K562 (cell line): Measurements from ENCODE around the gene PTPRF. TPM values are rescaled to one million over a fixed set of nuclear protein-coding genes. Genes with fewer than 3 reads are reported as not detected.

ENCODE experiments used
- BCL6 ChIP-seq: fragments of 250-450 bp; sonication (Bioruptor Pico); IDR thresholded peaks from 2 replicates; pipeline ENCODE4 v1.4.0; 2020
- ERF ChIP-seq: fragments of 450-650 bp; formaldehyde crosslinking; IDR thresholded peaks from 2 replicates; pipeline ENCODE4 v1.4.0; 2020; ENCODE audit warnings: mild to moderate bottlenecking, mixed read lengths
- FOXA3 ChIP-seq, 2 experiments: fragments of 450-650 bp in 1 of 2; sonication (generic) in 1 of 2; formaldehyde crosslinking; IDR thresholded peaks in 1 of 2; conservative IDR thresholded peaks in 1 of 2; 2 replicates each; pipeline versions ENCODE4 v1.4.0 to v1.8.0; 2020 to 2022; ENCODE audit warnings: mild to moderate bottlenecking in 2 of 2, missing genetic modification reagents in 1 of 2
- HOXB6 ChIP-seq: fragments of 250-450 bp; sonication (Bioruptor Pico); IDR thresholded peaks from 2 replicates; pipeline ENCODE4 v1.5.1; 2022; ENCODE audit warnings: mild to moderate bottlenecking, borderline replicate concordance
- JUND ChIP-seq, 2 experiments: IDR thresholded peaks; 2 replicates in 1 of 2; 3 replicates in 1 of 2; pipeline ENCODE4 v1.6.1; 2011; ENCODE audit warnings: borderline replicate concordance in 2 of 2, low read depth in 2 of 2, low read length in 2 of 2, improper control_type of control experiment in 1 of 2, missing biosample characterization in 1 of 2, missing genetic modification characterization in 1 of 2, missing genetic modification reagents in 1 of 2
- MYC ChIP-seq, 2 experiments: fragments of 250-450 bp in 1 of 2; sonication (Bioruptor Pico) in 1 of 2; IDR thresholded peaks; 2 replicates each; pipeline versions ENCODE4 v1.5.1 to v1.6.1; 2012 to 2021; ENCODE audit warnings: low read depth in 2 of 2, borderline replicate concordance in 1 of 2, improper control_type of control experiment in 1 of 2, low read length in 1 of 2, mild to moderate bottlenecking in 1 of 2, moderate library complexity in 1 of 2
- NCOR1 ChIP-seq: fragments of 450-650 bp; IDR thresholded peaks from 2 replicates; pipeline ENCODE4 v1.6.1; 2016; ENCODE audit warnings: mild to moderate bottlenecking, moderate library complexity
- OTX1 ChIP-seq: fragments of 450-650 bp; formaldehyde crosslinking; IDR thresholded peaks from 2 replicates; pipeline ENCODE4 v1.4.0; 2022; ENCODE audit warnings: mild to moderate bottlenecking
- PHTF2 ChIP-seq: fragments of 250-450 bp; sonication (Bioruptor Pico); IDR thresholded peaks from 2 replicates; pipeline ENCODE4 v1.5.0; 2021; ENCODE audit warnings: mild to moderate bottlenecking
- POLR2AphosphoS5 ChIP-seq: IDR thresholded peaks from 2 replicates; pipeline ENCODE4 v1.6.1; 2011; ENCODE audit warnings: mild to moderate bottlenecking, low read depth, low read length, moderate library complexity; ENCODE audit not compliant: control insufficient read depth, insufficient read depth
- RAD51 ChIP-seq: fragments of 450-650 bp; IDR thresholded peaks from 2 replicates; pipeline ENCODE4 v1.7.1; 2016; ENCODE audit warnings: low read depth, mild to moderate bottlenecking, borderline replicate concordance
- SMAD4 ChIP-seq: fragments of 250-450 bp; sonication (Bioruptor Pico); conservative IDR thresholded peaks from 2 replicates; pipeline ENCODE4 v1.8.0; 2021; ENCODE audit warnings: inconsistent platforms, mild to moderate bottlenecking, moderate library complexity
- SOX6 ChIP-seq: fragments of 450-650 bp; IDR thresholded peaks from 2 replicates; pipeline ENCODE4 v1.6.1; 2014; ENCODE audit warnings: mild to moderate bottlenecking
- STAT5B ChIP-seq: fragments of 250-450 bp; sonication (Bioruptor Pico); IDR thresholded peaks from 2 replicates; pipeline ENCODE4 v1.8.0; 2021; ENCODE audit warnings: mild to moderate bottlenecking, inconsistent platforms
- TBP ChIP-seq: optimal IDR thresholded peaks from 2 replicates; pipeline ENCODE3; 2011; ENCODE audit warnings: low read depth, low read length, improper control_type of control experiment
- ZBTB40 ChIP-seq, 2 experiments: fragments of 450-650 bp in 1 of 2; sonication (generic) in 1 of 2; formaldehyde crosslinking in 1 of 2; IDR thresholded peaks; 2 replicates each; pipeline versions ENCODE4 v1.7.1 to v1.9.0; 2016 to 2022; ENCODE audit warnings: inconsistent platforms in 1 of 2, mild to moderate bottlenecking in 1 of 2, missing genetic modification reagents in 1 of 2
- ZBTB8A ChIP-seq: fragments of 450-650 bp; IDR thresholded peaks from 2 replicates; pipeline ENCODE4 v1.6.1; 2018; ENCODE audit warnings: mild to moderate bottlenecking, moderate library complexity; ENCODE audit not compliant: partially characterized antibody
- ZNF23 ChIP-seq: fragments of 250-450 bp; sonication (Bioruptor Pico); IDR thresholded peaks from 2 replicates; pipeline ENCODE4 v1.4.0; 2020; ENCODE audit warnings: mild to moderate bottlenecking
- ZNF232 ChIP-seq: sonication (generic); formaldehyde crosslinking; IDR thresholded peaks from 2 replicates; pipeline ENCODE4 v1.8.0; 2022; ENCODE audit warnings: mild to moderate bottlenecking, missing genetic modification reagents
- ZNF347 ChIP-seq: fragments of 450-650 bp; formaldehyde crosslinking; IDR thresholded peaks from 2 replicates; pipeline ENCODE4 v1.4.0; 2020; ENCODE audit warnings: low read depth, mild to moderate bottlenecking, moderate library complexity
- ZNF41 ChIP-seq: fragments of 250-450 bp; sonication (Bioruptor Pico); conservative IDR thresholded peaks from 2 replicates; pipeline ENCODE4 v1.4.0; 2020; ENCODE audit warnings: mild to moderate bottlenecking
- polyA plus RNA-seq, 8 experiments: library from polyadenylated mRNA; depleted of rRNA in 4 of 8; stranded (reverse) in 5 of 8; unstranded in 3 of 8; fragments of >200 nt; fragmentation: Nextera tagmentation in 2 of 8; fragmentation: Illumina TruSeq in 1 of 8; extraction: Ambion mirVana in 2 of 8; extraction: Trizol in 1 of 8; gene quantifications; 2 replicates each; pipeline versions ENCODE4 v1.2.1 to v1.2.3, GENCODE V29; 2011 to 2014; ENCODE audit warnings: inconsistent platforms in 1 of 8, missing spikeins in 1 of 8
- total RNA-seq, 7 experiments: library from RNA; depleted of rRNA in 6 of 7; stranded (reverse); fragments of >200 nt in 6 of 7; fragmentation: Illumina TruSeq in 2 of 7; extraction: Trizol in 2 of 7; gene quantifications; 2 replicates each; pipeline versions ENCODE4 v1.2.1 to v1.2.3, GENCODE V29; 2011 to 2021; ENCODE audit warnings: low replicate concordance in 1 of 7

PTPRF gene
- total and polyA plus RNA-seq, 9 of the 15 experiments (the other 6 are each of a cell fraction or from before 2014, with no cell fraction given): 0.13 to 4.3 (median 1.1) TPM

GRCh38 chr1:43524804-43525203 is 5.9 kb upstream of the PTPRF start (continued):
- TF ChIP-seq ZBTB8A: no peak
- TF ChIP-seq ZNF41 (CRISPR knock-in tag): no peak
- TF ChIP-seq FOXA3 (CRISPR knock-in tag; conservative IDR thresholded peaks at IDR 0.05 in 1 of 2, IDR thresholded peaks at IDR 0.05 in 1 of 2): 0 out of 4 replicates have a peak, but pooled peaks of 1 of the 2 experiments have one; percentile 57
- TF ChIP-seq ERF (CRISPR knock-in tag): no peak
- TF ChIP-seq PHTF2 (CRISPR knock-in tag): no peak
- peak; percentile 69; the same call in 1 of the 2 replicates for TF ChIP-seq RAD51
- TF ChIP-seq SMAD4: no peak
- no peak for TF ChIP-seq OTX1
- no peak for TF ChIP-seq ZBTB40 (IDR thresholded peaks at IDR 0.05)
- TF ChIP-seq ZBTB40 (CRISPR knock-in tag; IDR thresholded peaks at IDR 0.05): no peak
- TF ChIP-seq TBP: no peak
- TF ChIP-seq SOX6: no peak
- no peak for TF ChIP-seq STAT5B (CRISPR knock-in tag)
- no peak for TF ChIP-seq ZNF232 (CRISPR knock-in tag)
- no peak for TF ChIP-seq HOXB6 (CRISPR knock-in tag)
- TF ChIP-seq ZNF23 (CRISPR knock-in tag): no peak
- TF ChIP-seq JUND (IDR thresholded peaks at IDR 0.05; ENCODE audit: borderline replicate concordance, low read depth, low read length): no peak
- peak; percentile 49; the same call in 1 of the 3 replicates for TF ChIP-seq JUND (tag; IDR thresholded peaks at IDR 0.05; ENCODE audit: borderline replicate concordance, low read depth, low read length)
- TF ChIP-seq BCL6: no peak
- TF ChIP-seq MYC (IDR thresholded peaks at IDR 0.05; ENCODE audit: low read depth, low read length): no peak
- TF ChIP-seq MYC (CRISPR knock-in tag; IDR thresholded peaks at IDR 0.05; ENCODE audit: borderline replicate concordance, low read depth): no peak
- TF ChIP-seq NCOR1: no peak
- no peak for TF ChIP-seq ZNF347
- TF ChIP-seq POLR2AphosphoS5: no peak
